Brain microvascular endothelial cell (primary cell): ENCODE data around the gene ABCA2.

ENCODE experiments used
- DNase-seq: peaks from one replicate; pipeline ENCODE4 v3.0.0-alpha.2; 2020
- H3K27ac ChIP-seq: fragments of 250-450 bp; sonication (Bioruptor Pico); 2 replicates; pipeline ENCODE4 v1.5.1; 2020; ENCODE audit warnings: mild to moderate bottlenecking, moderate library complexity
- H3K27me3 ChIP-seq: fragments of 250-450 bp; sonication (Bioruptor Pico); replicated peaks from 2 replicates; pipeline ENCODE4 v1.5.1; 2020; ENCODE audit warnings: mild to moderate bottlenecking
- H3K36me3 ChIP-seq: fragments of 250-450 bp; sonication (Bioruptor Pico); replicated peaks from 2 replicates; pipeline ENCODE4 v1.5.1; 2020; ENCODE audit warnings: mild to moderate bottlenecking
- H3K4me3 ChIP-seq: 2 replicates; pipeline ENCODE4 v1.5.1; 2011; ENCODE audit warnings: low read depth, mild to moderate bottlenecking, control low read depth, low read length, moderate library complexity
- in situ Hi-C: cut with HindIII; loops from 2 replicates; pipeline ENCODE4 v1.10.0; 2017; ENCODE audit warnings: low sequenced_read_pairs, low pct_ligation_motif_present
- TF ChIP-seq, protein P1 (sequence below): IDR thresholded peaks from 2 replicates; pipeline ENCODE4 v1.5.1; 2011; ENCODE audit warnings: low read depth, mild to moderate bottlenecking, moderate library complexity, low read length, control low read depth, inconsistent platforms; ENCODE audit errors: missing control alignments

The ABCA2 gene

DNA sequence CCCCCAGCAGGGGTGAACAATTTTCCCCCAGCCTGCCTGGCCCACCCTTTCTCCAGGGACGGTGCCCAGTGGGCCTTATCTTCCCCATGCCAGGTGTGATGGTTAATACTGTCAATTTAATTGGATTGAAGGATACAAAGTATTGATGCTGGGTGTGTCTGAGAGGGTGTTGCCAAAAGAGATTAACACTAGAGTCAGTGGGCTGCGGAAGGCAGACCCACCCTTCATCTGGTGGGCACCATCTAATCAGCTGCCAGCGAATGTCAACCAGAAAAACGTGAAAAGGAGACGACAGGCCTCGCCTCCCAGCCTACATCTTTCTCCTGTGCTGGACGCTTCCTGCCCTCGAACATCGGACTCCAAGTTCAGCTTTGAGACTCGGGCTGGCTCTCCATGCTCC lies 9.4 kb upstream of the ABCA2 start:
- TF ChIP-seq, protein P1, sequence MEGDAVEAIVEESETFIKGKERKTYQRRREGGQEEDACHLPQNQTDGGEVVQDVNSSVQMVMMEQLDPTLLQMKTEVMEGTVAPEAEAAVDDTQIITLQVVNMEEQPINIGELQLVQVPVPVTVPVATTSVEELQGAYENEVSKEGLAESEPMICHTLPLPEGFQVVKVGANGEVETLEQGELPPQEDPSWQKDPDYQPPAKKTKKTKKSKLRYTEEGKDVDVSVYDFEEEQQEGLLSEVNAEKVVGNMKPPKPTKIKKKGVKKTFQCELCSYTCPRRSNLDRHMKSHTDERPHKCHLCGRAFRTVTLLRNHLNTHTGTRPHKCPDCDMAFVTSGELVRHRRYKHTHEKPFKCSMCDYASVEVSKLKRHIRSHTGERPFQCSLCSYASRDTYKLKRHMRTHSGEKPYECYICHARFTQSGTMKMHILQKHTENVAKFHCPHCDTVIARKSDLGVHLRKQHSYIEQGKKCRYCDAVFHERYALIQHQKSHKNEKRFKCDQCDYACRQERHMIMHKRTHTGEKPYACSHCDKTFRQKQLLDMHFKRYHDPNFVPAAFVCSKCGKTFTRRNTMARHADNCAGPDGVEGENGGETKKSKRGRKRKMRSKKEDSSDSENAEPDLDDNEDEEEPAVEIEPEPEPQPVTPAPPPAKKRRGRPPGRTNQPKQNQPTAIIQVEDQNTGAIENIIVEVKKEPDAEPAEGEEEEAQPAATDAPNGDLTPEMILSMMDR: no peak
- in situ Hi-C loops: loop anchor here (25.0 kb wide), 2 partner anchors 100 to 225 kb away; partner anchors contain the start of genes C8G, FBXW5 and RABL6
- no peaks in the 10 kb centered on the region for H3K27me3 ChIP-seq

DNA sequence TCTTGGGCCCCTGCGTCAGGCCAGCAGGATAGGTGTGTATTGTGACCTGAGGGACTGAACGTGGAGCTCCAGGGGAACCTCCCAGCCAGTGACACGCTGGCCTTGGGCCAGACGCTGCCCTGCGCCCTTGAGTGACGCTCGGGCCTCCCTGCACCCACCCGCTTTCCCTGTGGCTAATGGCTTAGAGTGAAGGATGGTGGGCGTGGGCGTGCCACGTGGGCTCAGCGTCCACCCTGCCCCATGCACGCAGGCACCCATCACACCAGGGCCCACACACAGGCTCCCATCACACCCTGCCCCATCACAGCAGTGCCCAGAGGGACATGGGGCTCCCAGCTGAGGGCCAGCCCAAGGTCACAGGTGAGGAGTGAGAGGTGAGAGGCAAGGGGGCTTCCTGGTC lies 9.0 kb upstream of the ABCA2 start:
- Histone ChIP-seq H3K4me3 (no peak overlapping the region), H3K27ac (no peak overlapping the region), H3K36me3 (peaks cover 15% of the 10 kb centered on the region), H3K27me3 (no peaks in the 10 kb centered on the region)
- TF ChIP-seq, protein P1: no peak
- no peak for DNase-seq
- in situ Hi-C loops: loop anchor here (25.0 kb wide), 2 partner anchors 100 to 225 kb away; partner anchors contain the start of genes C8G, FBXW5 and RABL6

More for the DNA sequence above, 9.4 kb upstream of the ABCA2 start:
- Histone ChIP-seq H3K4me3 (no peak overlapping the region), H3K36me3 (peaks cover 15% of the 10 kb centered on the region), H3K27ac (no peak overlapping the region)
- no peak for DNase-seq

DNA sequence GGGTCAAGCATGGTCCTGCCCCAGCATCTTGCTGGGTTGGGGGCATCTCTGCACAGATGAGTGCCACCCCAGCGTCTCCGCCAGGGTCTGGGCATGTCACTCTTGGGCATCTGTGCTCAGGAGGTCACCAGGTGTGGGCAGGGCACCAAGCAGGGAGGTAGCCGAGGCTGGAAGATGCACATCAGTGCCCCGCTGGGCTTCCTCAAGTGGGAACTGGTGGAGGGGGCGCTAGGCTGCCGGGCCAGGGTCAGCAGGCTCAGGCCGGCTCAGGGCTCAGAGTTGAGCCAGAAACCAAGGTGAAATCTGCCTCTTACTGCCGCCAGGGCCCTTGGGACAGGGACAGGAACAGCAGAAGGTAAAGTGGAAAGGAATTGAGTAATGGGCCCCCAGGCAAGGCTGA lies 7.9 kb upstream of the ABCA2 start:
- H3K27me3 ChIP-seq: no peaks in the 10 kb centered on the region
- no peak overlapping the region for H3K4me3 ChIP-seq
- H3K36me3 ChIP-seq: peaks cover 15% of the 10 kb centered on the region
- no peak overlapping the region for H3K27ac ChIP-seq
- in situ Hi-C loops: loop anchor here (25.0 kb wide), 2 partner anchors 99 to 224 kb away; partner anchors contain the start of genes C8G, FBXW5 and RABL6
- no peak for DNase-seq
- TF ChIP-seq, protein P1: no peak

DNA sequence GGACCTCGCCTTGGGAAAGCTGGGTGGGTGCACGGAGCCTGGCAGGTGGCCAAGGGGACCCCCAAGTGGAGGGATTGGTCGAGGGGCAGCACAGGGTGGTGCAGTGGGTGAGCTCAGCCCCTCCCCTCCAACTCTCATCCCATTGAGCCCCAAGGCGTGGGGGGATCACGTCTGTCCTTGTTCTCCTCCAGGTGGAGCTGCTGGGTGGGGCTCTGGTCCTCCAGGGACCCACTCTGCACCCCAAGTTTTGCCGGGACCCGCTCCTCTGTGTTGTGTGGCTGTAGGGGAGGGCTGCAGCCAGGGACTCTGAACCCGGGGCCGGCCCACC lies 7.4 kb upstream of the ABCA2 start:
- TF ChIP-seq, protein P1: no peak
- in situ Hi-C loops: loop anchor here (25.0 kb wide), 2 partner anchors 98 to 223 kb away; partner anchors contain the start of genes C8G, FBXW5 and RABL6
- H3K36me3 ChIP-seq: peaks cover 15% of the 10 kb centered on the region
- no peak overlapping the region for H3K4me3 ChIP-seq
- no peaks in the 10 kb centered on the region for H3K27me3 ChIP-seq
- DNase-seq: no peak
- H3K27ac ChIP-seq: no peak overlapping the region

DNA sequence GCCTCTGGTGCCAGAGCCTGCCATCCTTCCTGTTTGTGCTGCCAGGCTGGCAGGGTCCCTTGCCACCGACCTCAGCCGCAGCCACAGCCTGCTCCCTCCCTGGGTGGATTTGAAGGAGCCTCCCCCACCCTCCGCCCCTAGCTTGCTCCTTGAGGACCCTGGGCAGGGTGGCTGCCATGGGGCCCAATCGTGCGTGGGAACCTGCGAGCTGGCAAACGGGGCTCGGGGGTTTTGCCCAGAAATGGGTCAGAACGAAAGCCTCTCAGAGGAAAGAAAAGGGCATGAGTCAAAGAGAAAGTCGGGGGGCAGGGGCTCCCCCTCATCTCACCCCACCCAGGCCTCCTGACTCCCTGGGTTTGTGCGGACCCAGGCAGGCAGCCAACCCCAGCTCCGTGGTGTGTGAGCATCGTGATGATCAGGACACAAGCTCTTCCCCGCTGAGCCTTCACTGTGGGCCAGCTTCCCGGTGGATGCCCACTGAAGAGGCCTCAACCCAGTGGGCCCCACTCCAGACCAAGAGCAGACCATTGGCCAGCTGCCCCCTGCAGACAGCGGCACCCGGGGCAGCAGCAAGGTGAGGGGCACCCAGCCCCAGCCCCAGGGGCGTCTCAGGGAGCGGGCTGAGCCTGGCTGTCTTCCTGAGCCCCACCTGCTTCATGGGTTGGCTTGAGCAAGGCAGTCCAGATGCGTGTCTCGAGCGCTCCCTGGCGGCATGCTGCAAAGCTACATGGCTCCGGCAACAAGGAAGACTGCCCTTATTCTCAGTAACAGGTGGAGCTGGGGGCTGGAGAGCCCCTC lies 6.9 kb upstream of the ABCA2 start:
- H3K4me3 ChIP-seq: no peak overlapping the region
- TF ChIP-seq, protein P1: peak; percentile 98
- no peak overlapping the region for H3K27ac ChIP-seq
- DNase-seq: peak; percentile 68
- no peaks in the 10 kb centered on the region for H3K27me3 ChIP-seq
- H3K36me3 ChIP-seq: peaks cover 14% of the 10 kb centered on the region
- in situ Hi-C loops: loop anchor here (25.0 kb wide), 2 partner anchors 98 to 223 kb away; partner anchors contain the start of genes C8G, FBXW5 and RABL6
